MM.1S (cell line): ENCODE data around the gene WDR1.

Experiments
- DNase-seq: peaks from one replicate; pipeline ENCODE4 v3.0.0-alpha.2; 2015
- H2AFZ ChIP-seq: fragments of 300-600 bp; sonication (generic); 2 replicates; pipeline ENCODE4 v1.6.0; 2016; ENCODE audit warnings: antibody characterized with exemption, low read length
- H3F3A ChIP-seq: fragments of 300-600 bp; sonication (generic); 2 replicates; pipeline ENCODE4 v1.6.1; 2016; ENCODE audit warnings: mild to moderate bottlenecking, antibody characterized with exemption, low read length, moderate library complexity, mixed read lengths; ENCODE audit not compliant: insufficient read depth
- H3K27ac ChIP-seq: fragments of 300-600 bp; sonication (generic); 2 replicates; pipeline ENCODE4 v1.5.1; 2016; ENCODE audit warnings: mild to moderate bottlenecking, low read length
- H3K27me3 ChIP-seq: fragments of 300-600 bp; sonication (generic); replicated peaks from 2 replicates; pipeline ENCODE4 v1.6.0; 2016; ENCODE audit warnings: low read length; ENCODE audit not compliant: insufficient read depth
- H3K36me3 ChIP-seq: fragments of 300-600 bp; sonication (generic); replicated peaks from 2 replicates; pipeline ENCODE4 v1.6.1; 2016; ENCODE audit warnings: mild to moderate bottlenecking, low read length, mixed read lengths; ENCODE audit not compliant: insufficient read depth
- H3K4me1 ChIP-seq: fragments of 300-600 bp; sonication (generic); 2 replicates; pipeline ENCODE4 v1.6.1; 2016; ENCODE audit warnings: low read length, mixed read lengths
- H3K4me2 ChIP-seq: fragments of 300-600 bp; sonication (generic); 2 replicates; pipeline ENCODE4 v1.6.0; 2016; ENCODE audit warnings: low read depth, low read length
- H3K4me3 ChIP-seq: fragments of 300-600 bp; sonication (generic); 2 replicates; pipeline ENCODE4 v1.5.1; 2016; ENCODE audit warnings: low read length, mixed read lengths
- H3K79me2 ChIP-seq: fragments of 300-600 bp; sonication (generic); 2 replicates; pipeline ENCODE4 v1.6.1; 2016; ENCODE audit warnings: mixed run types, low read length, mixed read lengths
- H3K9ac ChIP-seq: fragments of 300-600 bp; sonication (generic); 2 replicates; pipeline ENCODE4 v1.6.1; 2016; ENCODE audit warnings: low read length, mixed read lengths
- H3K9me2 ChIP-seq: fragments of 300-600 bp; sonication (generic); replicated peaks from 2 replicates; pipeline ENCODE4 v1.6.1; 2016; ENCODE audit warnings: mild to moderate bottlenecking, low read length, mixed read lengths; ENCODE audit not compliant: insufficient read depth
- H3K9me3 ChIP-seq: fragments of 300-600 bp; sonication (generic); replicated peaks from 2 replicates; pipeline ENCODE4 v1.6.1; 2016; ENCODE audit warnings: mild to moderate bottlenecking, low read length, mixed read lengths; ENCODE audit not compliant: insufficient read depth
- H4K20me1 ChIP-seq: fragments of 300-600 bp; sonication (generic); 2 replicates; pipeline ENCODE4 v1.6.1; 2016; ENCODE audit warnings: mild to moderate bottlenecking, low read length, moderate library complexity, mixed read lengths; ENCODE audit not compliant: insufficient read depth
- EZH2 ChIP-seq: fragments of 300-600 bp; sonication (generic); optimal IDR thresholded peaks from 2 replicates; pipeline ENCODE3; 2017; ENCODE audit warnings: low read depth, mild to moderate bottlenecking, antibody characterized with exemption, low read length, mixed read lengths
- EZH2phosphoT487 ChIP-seq: fragments of 300-600 bp; sonication (generic); IDR thresholded peaks from 2 replicates; pipeline ENCODE4 v1.6.1; 2018; ENCODE audit warnings: antibody characterized with exemption, low read length
- TF ChIP-seq, protein P1 (sequence below): fragments of 300-600 bp; sonication (generic); IDR thresholded peaks from 2 replicates; pipeline ENCODE4 v1.5.1; 2016; ENCODE audit warnings: antibody characterized with exemption, low read length, mixed read lengths

Gene WDR1

DNA sequence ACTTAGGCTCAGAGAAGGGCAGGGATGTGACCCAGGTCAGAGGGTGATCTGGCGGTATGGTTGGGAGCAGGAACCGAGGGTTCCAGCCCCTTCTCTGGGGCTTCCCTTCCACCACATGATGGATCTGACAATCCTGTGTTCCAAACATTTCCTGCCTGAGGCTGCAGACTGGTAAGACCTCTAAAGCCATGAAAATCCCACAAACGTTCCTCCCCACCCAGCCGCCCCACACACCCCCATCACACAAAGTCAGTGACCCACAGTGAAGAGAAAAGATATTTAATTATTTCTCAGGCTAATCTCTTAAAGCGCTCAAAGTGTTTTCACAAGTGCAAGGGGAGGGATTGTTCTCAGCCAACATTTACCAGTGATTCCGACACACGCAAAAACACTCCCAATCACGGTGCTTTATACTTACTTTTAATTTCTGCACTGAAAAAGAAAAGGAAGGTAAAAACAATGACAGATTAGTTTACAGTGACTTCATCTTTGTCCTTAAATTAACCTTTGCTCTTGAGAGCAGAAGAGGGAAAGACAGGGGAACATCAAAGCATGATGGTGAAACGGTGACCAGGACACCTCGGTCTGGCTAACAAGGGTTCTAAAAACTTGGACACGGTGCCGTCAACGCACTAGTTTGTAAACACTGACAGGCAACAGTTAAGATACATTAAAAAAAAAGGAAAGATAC lies 42.4 kb downstream of the WDR1 start:
- Histone ChIP-seq H3K79me2 (no peaks in the 10 kb centered on the region), H3K9me2 (no peaks in the 10 kb centered on the region), H3K36me3 (peaks cover 17% of the 10 kb centered on the region), H3K27me3 (no peaks in the 10 kb centered on the region), H3K4me3 (no peak overlapping the region), H3F3A (no peaks in the 10 kb centered on the region), H2AFZ (no peak overlapping the region), H3K4me2 (no peak overlapping the region), H3K27ac (no peak overlapping the region), H3K9me3 (no peaks in the 10 kb centered on the region), H3K9ac (no peak overlapping the region), H4K20me1 (no peaks in the 10 kb centered on the region), H3K4me1 (no peaks in the 10 kb centered on the region)
- no peak for DNase-seq
- TF ChIP-seq, protein P1, sequence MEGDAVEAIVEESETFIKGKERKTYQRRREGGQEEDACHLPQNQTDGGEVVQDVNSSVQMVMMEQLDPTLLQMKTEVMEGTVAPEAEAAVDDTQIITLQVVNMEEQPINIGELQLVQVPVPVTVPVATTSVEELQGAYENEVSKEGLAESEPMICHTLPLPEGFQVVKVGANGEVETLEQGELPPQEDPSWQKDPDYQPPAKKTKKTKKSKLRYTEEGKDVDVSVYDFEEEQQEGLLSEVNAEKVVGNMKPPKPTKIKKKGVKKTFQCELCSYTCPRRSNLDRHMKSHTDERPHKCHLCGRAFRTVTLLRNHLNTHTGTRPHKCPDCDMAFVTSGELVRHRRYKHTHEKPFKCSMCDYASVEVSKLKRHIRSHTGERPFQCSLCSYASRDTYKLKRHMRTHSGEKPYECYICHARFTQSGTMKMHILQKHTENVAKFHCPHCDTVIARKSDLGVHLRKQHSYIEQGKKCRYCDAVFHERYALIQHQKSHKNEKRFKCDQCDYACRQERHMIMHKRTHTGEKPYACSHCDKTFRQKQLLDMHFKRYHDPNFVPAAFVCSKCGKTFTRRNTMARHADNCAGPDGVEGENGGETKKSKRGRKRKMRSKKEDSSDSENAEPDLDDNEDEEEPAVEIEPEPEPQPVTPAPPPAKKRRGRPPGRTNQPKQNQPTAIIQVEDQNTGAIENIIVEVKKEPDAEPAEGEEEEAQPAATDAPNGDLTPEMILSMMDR: no peak
- TF ChIP-seq EZH2phosphoT487 (no peak), EZH2 (no peak)

DNA sequence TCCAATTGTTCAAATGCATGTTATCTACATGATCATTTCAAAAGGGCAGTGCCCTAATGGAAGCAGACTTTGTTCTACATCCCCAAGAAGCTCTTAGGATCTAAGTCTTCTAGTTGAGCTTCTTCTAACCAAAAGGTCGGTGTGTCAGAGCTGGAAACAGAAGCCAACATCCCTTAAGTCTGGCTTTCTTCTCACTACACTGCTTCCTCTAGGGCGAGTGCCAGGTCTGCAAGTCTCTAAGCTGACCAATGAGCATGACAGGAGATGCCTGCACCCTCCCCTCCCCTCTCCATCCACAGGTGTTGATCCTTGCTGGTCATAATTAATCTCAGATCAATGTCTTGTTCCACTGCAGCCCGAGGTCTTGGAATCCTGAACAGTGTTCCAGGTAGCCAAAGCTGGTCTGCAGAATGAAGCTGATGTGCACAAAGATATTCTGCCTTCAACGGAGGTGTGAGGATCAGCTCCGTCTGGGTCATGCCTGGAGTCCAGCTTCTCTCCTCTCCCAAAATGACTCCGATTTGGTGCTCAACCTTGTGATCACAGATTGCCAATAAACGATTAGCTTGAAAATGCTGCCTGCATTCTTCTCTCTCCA lies 44.1 kb downstream of the WDR1 start:
- Histone ChIP-seq H3K9me3 (no peaks in the 10 kb centered on the region), H3K27me3 (no peaks in the 10 kb centered on the region), H3K36me3 (peaks cover 17% of the 10 kb centered on the region), H3K79me2 (no peaks in the 10 kb centered on the region), H3K4me1 (no peaks in the 10 kb centered on the region), H3K27ac (no peak overlapping the region), H3K9ac (no peak overlapping the region), H2AFZ (no peak overlapping the region), H3K9me2 (no peaks in the 10 kb centered on the region), H3F3A (no peaks in the 10 kb centered on the region), H4K20me1 (no peaks in the 10 kb centered on the region), H3K4me3 (no peak overlapping the region), H3K4me2 (no peak overlapping the region)
- DNase-seq: no peak
- TF ChIP-seq EZH2: no peak
- TF ChIP-seq, protein P1: no peak
- no peak for TF ChIP-seq EZH2phosphoT487

DNA sequence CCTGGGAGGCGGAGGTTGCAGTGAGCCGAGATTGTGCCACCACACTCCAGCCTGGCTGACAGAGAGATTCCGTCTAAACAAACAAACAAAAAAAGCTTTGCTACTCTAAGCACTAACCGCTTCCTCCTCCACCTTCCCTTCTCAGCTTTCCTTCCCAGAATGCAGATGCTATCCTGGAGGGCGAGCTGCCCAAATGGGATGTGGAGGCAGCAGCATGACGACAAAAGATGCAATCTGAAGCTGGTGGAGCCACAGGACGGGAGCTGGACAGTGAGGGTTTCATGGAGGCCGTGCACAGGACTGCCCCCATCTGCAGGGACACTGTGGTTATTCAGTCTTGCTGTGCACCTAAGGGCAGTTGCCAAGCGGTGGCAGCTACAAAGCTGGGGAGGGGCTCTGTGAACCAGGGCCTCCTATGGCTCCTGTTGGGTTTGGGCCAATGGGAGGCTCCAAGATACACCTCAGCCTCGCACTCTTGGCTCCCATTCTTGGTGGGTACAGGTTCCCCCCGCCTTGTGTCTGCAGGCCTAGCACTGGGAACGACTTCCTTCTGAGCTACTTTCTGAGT lies 47.4 kb downstream of the WDR1 start:
- TF ChIP-seq EZH2: no peak
- no peak for TF ChIP-seq EZH2phosphoT487
- TF ChIP-seq, protein P1: no peak
- Histone ChIP-seq H3K36me3 (0 out of 2 replicates have a peak, but pooled peaks cover 4% of the 10 kb centered on the region), H2AFZ (no peak overlapping the region), H3K27ac (no peak overlapping the region), H3K79me2 (no peaks in the 10 kb centered on the region), H3F3A (no peaks in the 10 kb centered on the region), H3K9me3 (no peaks in the 10 kb centered on the region), H3K4me2 (no peak overlapping the region), H3K4me3 (no peak overlapping the region), H4K20me1 (no peaks in the 10 kb centered on the region), H3K4me1 (no peaks in the 10 kb centered on the region), H3K9ac (no peak overlapping the region), H3K27me3 (no peaks in the 10 kb centered on the region), H3K9me2 (no peaks in the 10 kb centered on the region)
- no peak for DNase-seq
